Adipocyte (in vitro differentiated cells): ENCODE results near the gene TYW1.
"Not testable (repeated sequence)": the region's sequence is repeated elsewhere in the genome, so short reads cannot be mapped to it uniquely, and the experiment has no call there.

Experiments used
- DNase-seq: peaks from one replicate; pipeline ENCODE4 v3.0.0-alpha.2; 2015; ENCODE audit warnings: low read depth
- H3K27me3 ChIP-seq: replicated peaks from 2 replicates; pipeline ENCODE4 v1.7.0; 2013; ENCODE audit warnings: mild to moderate bottlenecking, low read length, moderate library complexity; ENCODE audit not compliant: control insufficient read depth, insufficient read depth
- H3K36me3 ChIP-seq: 2 replicates; pipeline ENCODE4 v1.7.0; 2013; ENCODE audit warnings: low read length, mild to moderate bottlenecking, moderate library complexity; ENCODE audit not compliant: control insufficient read depth, insufficient read depth, severe bottlenecking
- H3K4me1 ChIP-seq: 2 replicates; pipeline ENCODE4 v1.7.0; 2013; ENCODE audit warnings: mild to moderate bottlenecking, low read length, moderate library complexity; ENCODE audit not compliant: control insufficient read depth, insufficient read depth
- H3K4me3 ChIP-seq: 2 replicates; pipeline ENCODE4 v1.7.0; 2013; ENCODE audit warnings: mild to moderate bottlenecking, low read length, moderate library complexity
- H3K9ac ChIP-seq: 2 replicates; pipeline ENCODE4 v1.7.0; 2013; ENCODE audit warnings: mild to moderate bottlenecking, low read length, moderate library complexity
- H3K9me3 ChIP-seq: 2 replicates; pipeline ENCODE4 v1.7.0; 2013; ENCODE audit warnings: mild to moderate bottlenecking, low read length, moderate library complexity; ENCODE audit not compliant: control insufficient read depth

Gene TYW1

GRCh38 chr7:67182956-67183750 lies 186.5 kb downstream of the TYW1 start:
- not testable (repeated sequence) for H3K9me3 ChIP-seq, H3K27me3 ChIP-seq, H3K9ac ChIP-seq, DNase-seq, H3K4me3 ChIP-seq, H3K36me3 ChIP-seq, H3K4me1 ChIP-seq

GRCh38 chr7:67184912-67185659 lies 188.5 kb downstream of the TYW1 start:
- not testable (repeated sequence) for H3K9ac ChIP-seq, H3K27me3 ChIP-seq, H3K4me3 ChIP-seq, H3K4me1 ChIP-seq, H3K9me3 ChIP-seq, DNase-seq, H3K36me3 ChIP-seq

- not testable (repeated sequence) for H3K9me3 ChIP-seq, DNase-seq, H3K36me3 ChIP-seq, H3K9ac ChIP-seq, H3K27me3 ChIP-seq, H3K4me1 ChIP-seq, H3K4me3 ChIP-seq
These were observed 189.1 kb downstream of the TYW1 start for GRCh38 chr7:67185660-67186129.

GRCh38 chr7:67189160-67189559 lies 192.5 kb downstream of the TYW1 start:
- not testable (repeated sequence) for H3K4me1 ChIP-seq, H3K9ac ChIP-seq, H3K27me3 ChIP-seq, DNase-seq, H3K4me3 ChIP-seq, H3K36me3 ChIP-seq, H3K9me3 ChIP-seq

GRCh38 chr7:67189801-67190465 lies 193.3 kb downstream of the TYW1 start:
- not testable (repeated sequence) for H3K27me3 ChIP-seq, H3K4me1 ChIP-seq, DNase-seq, H3K4me3 ChIP-seq, H3K9me3 ChIP-seq, H3K36me3 ChIP-seq, H3K9ac ChIP-seq

GRCh38 chr7:67191002-67191720 lies 194.5 kb downstream of the TYW1 start:
- H3K4me1 ChIP-seq, DNase-seq, H3K9ac ChIP-seq, H3K27me3 ChIP-seq, H3K4me3 ChIP-seq, H3K36me3 ChIP-seq, H3K9me3 ChIP-seq: not testable (repeated sequence)

- not testable (repeated sequence) for H3K27me3 ChIP-seq, H3K4me3 ChIP-seq, H3K9ac ChIP-seq, H3K4me1 ChIP-seq, H3K9me3 ChIP-seq, H3K36me3 ChIP-seq
- DNase-seq, result peak; percentile 24
These were observed 195.6 kb downstream of the TYW1 start for GRCh38 chr7:67192123-67192702.

- H3K27me3 ChIP-seq, H3K9ac ChIP-seq, H3K9me3 ChIP-seq, H3K36me3 ChIP-seq, H3K4me1 ChIP-seq, H3K4me3 ChIP-seq: not testable (repeated sequence)
- peak; percentile 27 for DNase-seq
These were observed 196.4 kb downstream of the TYW1 start for GRCh38 chr7:67192889-67193613.

GRCh38 chr7:67196176-67196575 lies 199.5 kb downstream of the TYW1 start:
- not testable (repeated sequence) for H3K4me1 ChIP-seq, H3K9me3 ChIP-seq, H3K27me3 ChIP-seq, H3K9ac ChIP-seq, H3K4me3 ChIP-seq, H3K36me3 ChIP-seq, DNase-seq

- not testable (repeated sequence) for H3K4me1 ChIP-seq, DNase-seq, H3K9ac ChIP-seq, H3K9me3 ChIP-seq, H3K36me3 ChIP-seq, H3K4me3 ChIP-seq, H3K27me3 ChIP-seq
These were observed 202.4 kb downstream of the TYW1 start for GRCh38 chr7:67198865-67199526.
